SK-N-SH treated with all-trans-retinoic acid at 6 μM for 48 hours (cell line): ENCODE data around the gene C2CD3.

Experiments used
- BACH2 ChIP-seq: fragments of 250-450 bp; sonication (Bioruptor Pico); IDR thresholded peaks from 2 replicates; pipeline ENCODE4 v1.9.0; 2021; ENCODE audit warnings: mild to moderate bottlenecking, borderline replicate concordance
- TCF4 ChIP-seq: fragments of 250-450 bp; sonication (Bioruptor Pico); IDR thresholded peaks from 2 replicates; pipeline ENCODE4 v1.8.0; 2021; ENCODE audit warnings: mild to moderate bottlenecking, moderate library complexity, borderline replicate concordance
- ZFP3 ChIP-seq: fragments of 250-450 bp; sonication (Bioruptor Pico); IDR thresholded peaks from 2 replicates; pipeline ENCODE4 v1.5.0; 2020; ENCODE audit warnings: mild to moderate bottlenecking, moderate library complexity
- ZFP30 ChIP-seq: fragments of 450-650 bp; formaldehyde crosslinking; IDR thresholded peaks from 2 replicates; pipeline ENCODE4 v1.5.0; 2022; ENCODE audit warnings: mild to moderate bottlenecking, moderate library complexity
- ZNF565 ChIP-seq: fragments of 450-650 bp; formaldehyde crosslinking; conservative IDR thresholded peaks from 2 replicates; pipeline ENCODE4 v1.5.0; 2020; ENCODE audit warnings: low read depth, mild to moderate bottlenecking, moderate library complexity
- TF ChIP-seq, protein P1 (sequence below): fragments of 250-450 bp; sonication (Bioruptor Pico); IDR thresholded peaks from 2 replicates; pipeline ENCODE4 v1.5.1; 2020; ENCODE audit warnings: low read depth, mild to moderate bottlenecking, moderate library complexity
- TF ChIP-seq, protein P2 (sequence below): fragments of 250-450 bp; sonication (Bioruptor Pico); IDR thresholded peaks from 2 replicates; pipeline ENCODE4 v1.8.0; 2020; ENCODE audit warnings: mild to moderate bottlenecking, moderate library complexity, borderline replicate concordance

DNA sequence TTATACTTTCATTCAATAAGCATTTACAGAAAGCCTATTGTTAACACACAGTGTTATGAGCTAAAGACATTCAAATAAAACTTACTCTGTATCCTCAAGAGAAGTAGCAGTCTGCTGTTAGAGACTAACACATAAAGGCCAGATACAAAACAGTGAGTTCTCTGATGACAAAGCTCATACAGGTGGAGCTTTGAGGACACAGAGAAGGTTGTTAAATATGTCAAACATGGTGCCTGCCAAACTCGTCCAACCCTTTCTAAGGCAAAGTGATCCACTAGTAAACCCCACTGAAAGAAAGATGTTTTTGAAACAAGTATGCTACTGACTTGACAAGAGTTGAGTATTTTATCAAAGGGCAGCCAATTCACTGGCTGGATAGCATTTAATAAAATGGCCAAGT, 70.1 kb downstream of the C2CD3 start:
- TF ChIP-seq, protein P1, sequence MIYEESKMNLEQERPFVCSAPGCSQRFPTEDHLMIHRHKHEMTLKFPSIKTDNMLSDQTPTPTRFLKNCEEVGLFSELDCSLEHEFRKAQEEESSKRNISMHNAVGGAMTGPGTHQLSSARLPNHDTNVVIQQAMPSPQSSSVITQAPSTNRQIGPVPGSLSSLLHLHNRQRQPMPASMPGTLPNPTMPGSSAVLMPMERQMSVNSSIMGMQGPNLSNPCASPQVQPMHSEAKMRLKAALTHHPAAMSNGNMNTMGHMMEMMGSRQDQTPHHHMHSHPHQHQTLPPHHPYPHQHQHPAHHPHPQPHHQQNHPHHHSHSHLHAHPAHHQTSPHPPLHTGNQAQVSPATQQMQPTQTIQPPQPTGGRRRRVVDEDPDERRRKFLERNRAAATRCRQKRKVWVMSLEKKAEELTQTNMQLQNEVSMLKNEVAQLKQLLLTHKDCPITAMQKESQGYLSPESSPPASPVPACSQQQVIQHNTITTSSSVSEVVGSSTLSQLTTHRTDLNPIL (CRISPR knock-in tag): no peak
- TF ChIP-seq TCF4 (CRISPR knock-in tag) (no peak), ZFP3 (CRISPR knock-in tag) (no peak), ZNF565 (CRISPR knock-in tag) (no peak), BACH2 (CRISPR knock-in tag) (no peak), ZFP30 (no peak)
- TF ChIP-seq, protein P2, sequence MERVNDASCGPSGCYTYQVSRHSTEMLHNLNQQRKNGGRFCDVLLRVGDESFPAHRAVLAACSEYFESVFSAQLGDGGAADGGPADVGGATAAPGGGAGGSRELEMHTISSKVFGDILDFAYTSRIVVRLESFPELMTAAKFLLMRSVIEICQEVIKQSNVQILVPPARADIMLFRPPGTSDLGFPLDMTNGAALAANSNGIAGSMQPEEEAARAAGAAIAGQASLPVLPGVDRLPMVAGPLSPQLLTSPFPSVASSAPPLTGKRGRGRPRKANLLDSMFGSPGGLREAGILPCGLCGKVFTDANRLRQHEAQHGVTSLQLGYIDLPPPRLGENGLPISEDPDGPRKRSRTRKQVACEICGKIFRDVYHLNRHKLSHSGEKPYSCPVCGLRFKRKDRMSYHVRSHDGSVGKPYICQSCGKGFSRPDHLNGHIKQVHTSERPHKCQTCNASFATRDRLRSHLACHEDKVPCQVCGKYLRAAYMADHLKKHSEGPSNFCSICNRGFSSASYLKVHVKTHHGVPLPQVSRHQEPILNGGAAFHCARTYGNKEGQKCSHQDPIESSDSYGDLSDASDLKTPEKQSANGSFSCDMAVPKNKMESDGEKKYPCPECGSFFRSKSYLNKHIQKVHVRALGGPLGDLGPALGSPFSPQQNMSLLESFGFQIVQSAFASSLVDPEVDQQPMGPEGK (CRISPR knock-in tag): no peak
